H1 (cell line): ENCODE measurements around the gene GNA12. TPM values are rescaled to one million over a fixed set of nuclear protein-coding genes. Genes with fewer than 3 reads are reported as not detected.

Experiments used
- BACH1 ChIP-seq: IDR thresholded peaks from 2 replicates; pipeline ENCODE4 v1.6.1; 2012; ENCODE audit warnings: low read length, improper control_type of control experiment
- NANOG ChIP-seq: IDR thresholded peaks from 2 replicates; pipeline ENCODE4 v1.6.1; 2011; ENCODE audit warnings: low read length, low read depth, mild to moderate bottlenecking, inconsistent platforms; ENCODE audit not compliant: insufficient read depth, poor library complexity, severe bottlenecking
- RAD21 ChIP-seq, 2 experiments: IDR thresholded peaks in 1 of 2; conservative IDR thresholded peaks in 1 of 2; 2 replicates each; pipeline ENCODE4 v1.6.1; 2011; ENCODE audit warnings: low read depth in 2 of 2, low read length in 2 of 2, improper control_type of control experiment in 1 of 2, inconsistent platforms in 1 of 2, mild to moderate bottlenecking in 1 of 2, moderate library complexity in 1 of 2
- SP4 ChIP-seq: IDR thresholded peaks from 2 replicates; pipeline ENCODE4 v1.6.1; 2012; ENCODE audit warnings: low read length, inconsistent platforms
- polyA plus RNA-seq, 7 experiments: library from polyadenylated mRNA; depleted of rRNA in 3 of 7; stranded (reverse) in 5 of 7; unstranded in 2 of 7; fragments of >200 nt in 5 of 7; fragments of 200-250 nt in 2 of 7; gene quantifications; 1 replicate in 5 of 7; 2 replicates in 1 of 7; 4 replicates in 1 of 7; pipeline versions ENCODE4 v1.2.1 to v1.2.3, GENCODE V29; 2011 to 2013; ENCODE audit warnings: missing spikeins in 2 of 7, mixed read lengths in 2 of 7
- total RNA-seq: library from RNA; stranded (reverse); fragmentation: NEBNext Ultra II Directional; extraction: Animal tissue kit (Norgen Biotek cat#: 25700); gene quantifications from 2 replicates; pipeline ENCODE4 v1.2.1, GENCODE V29; 2021
- TF ChIP-seq, protein P1 (sequence below): fragments of 300-600 bp; sonication (generic); IDR thresholded peaks from 2 replicates; pipeline ENCODE4 v1.7.1; 2012; ENCODE audit warnings: low read length, moderate library complexity, mild to moderate bottlenecking, inconsistent platforms; ENCODE audit not compliant: insufficient replicate concordance

GNA12 gene
- total and polyA plus RNA-seq, 2 of the 8 experiments (the other 6 are each of a cell fraction or from before 2014, with no cell fraction given), result 96.5 to 109 TPM

DNA sequence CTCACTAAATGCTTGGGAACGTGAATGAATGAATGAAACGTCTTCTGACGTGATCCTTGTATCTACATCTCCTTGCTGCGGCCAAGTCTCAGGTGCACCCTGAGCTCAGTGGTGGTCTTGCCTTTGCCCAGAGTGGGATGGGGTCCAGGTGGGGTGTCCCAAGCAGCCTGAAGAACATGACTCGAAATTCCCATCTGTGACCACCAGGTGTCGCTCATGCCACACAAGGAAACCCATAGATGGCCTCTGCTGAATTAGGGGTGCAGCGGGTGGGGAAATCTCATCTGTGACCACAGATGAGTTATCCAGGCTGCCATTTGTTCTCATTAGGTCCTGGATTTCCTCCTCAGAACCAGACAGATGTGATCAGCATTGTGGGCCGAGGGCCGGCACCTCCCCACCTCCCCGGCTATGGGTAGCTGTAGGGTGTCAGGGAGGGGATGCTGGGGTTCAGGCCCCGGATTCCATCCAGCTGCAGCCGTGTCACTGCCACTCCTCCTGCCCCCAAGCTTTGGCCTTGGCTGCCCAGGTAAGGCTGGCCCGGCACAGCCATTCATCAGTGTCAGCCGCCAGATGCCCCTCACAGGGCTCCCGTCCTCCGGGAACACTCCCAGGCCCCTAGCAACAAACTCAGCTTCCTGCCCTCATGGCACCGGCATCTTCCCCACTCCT, 21.0 kb upstream of the GNA12 start (continued):
- TF ChIP-seq, protein P1, sequence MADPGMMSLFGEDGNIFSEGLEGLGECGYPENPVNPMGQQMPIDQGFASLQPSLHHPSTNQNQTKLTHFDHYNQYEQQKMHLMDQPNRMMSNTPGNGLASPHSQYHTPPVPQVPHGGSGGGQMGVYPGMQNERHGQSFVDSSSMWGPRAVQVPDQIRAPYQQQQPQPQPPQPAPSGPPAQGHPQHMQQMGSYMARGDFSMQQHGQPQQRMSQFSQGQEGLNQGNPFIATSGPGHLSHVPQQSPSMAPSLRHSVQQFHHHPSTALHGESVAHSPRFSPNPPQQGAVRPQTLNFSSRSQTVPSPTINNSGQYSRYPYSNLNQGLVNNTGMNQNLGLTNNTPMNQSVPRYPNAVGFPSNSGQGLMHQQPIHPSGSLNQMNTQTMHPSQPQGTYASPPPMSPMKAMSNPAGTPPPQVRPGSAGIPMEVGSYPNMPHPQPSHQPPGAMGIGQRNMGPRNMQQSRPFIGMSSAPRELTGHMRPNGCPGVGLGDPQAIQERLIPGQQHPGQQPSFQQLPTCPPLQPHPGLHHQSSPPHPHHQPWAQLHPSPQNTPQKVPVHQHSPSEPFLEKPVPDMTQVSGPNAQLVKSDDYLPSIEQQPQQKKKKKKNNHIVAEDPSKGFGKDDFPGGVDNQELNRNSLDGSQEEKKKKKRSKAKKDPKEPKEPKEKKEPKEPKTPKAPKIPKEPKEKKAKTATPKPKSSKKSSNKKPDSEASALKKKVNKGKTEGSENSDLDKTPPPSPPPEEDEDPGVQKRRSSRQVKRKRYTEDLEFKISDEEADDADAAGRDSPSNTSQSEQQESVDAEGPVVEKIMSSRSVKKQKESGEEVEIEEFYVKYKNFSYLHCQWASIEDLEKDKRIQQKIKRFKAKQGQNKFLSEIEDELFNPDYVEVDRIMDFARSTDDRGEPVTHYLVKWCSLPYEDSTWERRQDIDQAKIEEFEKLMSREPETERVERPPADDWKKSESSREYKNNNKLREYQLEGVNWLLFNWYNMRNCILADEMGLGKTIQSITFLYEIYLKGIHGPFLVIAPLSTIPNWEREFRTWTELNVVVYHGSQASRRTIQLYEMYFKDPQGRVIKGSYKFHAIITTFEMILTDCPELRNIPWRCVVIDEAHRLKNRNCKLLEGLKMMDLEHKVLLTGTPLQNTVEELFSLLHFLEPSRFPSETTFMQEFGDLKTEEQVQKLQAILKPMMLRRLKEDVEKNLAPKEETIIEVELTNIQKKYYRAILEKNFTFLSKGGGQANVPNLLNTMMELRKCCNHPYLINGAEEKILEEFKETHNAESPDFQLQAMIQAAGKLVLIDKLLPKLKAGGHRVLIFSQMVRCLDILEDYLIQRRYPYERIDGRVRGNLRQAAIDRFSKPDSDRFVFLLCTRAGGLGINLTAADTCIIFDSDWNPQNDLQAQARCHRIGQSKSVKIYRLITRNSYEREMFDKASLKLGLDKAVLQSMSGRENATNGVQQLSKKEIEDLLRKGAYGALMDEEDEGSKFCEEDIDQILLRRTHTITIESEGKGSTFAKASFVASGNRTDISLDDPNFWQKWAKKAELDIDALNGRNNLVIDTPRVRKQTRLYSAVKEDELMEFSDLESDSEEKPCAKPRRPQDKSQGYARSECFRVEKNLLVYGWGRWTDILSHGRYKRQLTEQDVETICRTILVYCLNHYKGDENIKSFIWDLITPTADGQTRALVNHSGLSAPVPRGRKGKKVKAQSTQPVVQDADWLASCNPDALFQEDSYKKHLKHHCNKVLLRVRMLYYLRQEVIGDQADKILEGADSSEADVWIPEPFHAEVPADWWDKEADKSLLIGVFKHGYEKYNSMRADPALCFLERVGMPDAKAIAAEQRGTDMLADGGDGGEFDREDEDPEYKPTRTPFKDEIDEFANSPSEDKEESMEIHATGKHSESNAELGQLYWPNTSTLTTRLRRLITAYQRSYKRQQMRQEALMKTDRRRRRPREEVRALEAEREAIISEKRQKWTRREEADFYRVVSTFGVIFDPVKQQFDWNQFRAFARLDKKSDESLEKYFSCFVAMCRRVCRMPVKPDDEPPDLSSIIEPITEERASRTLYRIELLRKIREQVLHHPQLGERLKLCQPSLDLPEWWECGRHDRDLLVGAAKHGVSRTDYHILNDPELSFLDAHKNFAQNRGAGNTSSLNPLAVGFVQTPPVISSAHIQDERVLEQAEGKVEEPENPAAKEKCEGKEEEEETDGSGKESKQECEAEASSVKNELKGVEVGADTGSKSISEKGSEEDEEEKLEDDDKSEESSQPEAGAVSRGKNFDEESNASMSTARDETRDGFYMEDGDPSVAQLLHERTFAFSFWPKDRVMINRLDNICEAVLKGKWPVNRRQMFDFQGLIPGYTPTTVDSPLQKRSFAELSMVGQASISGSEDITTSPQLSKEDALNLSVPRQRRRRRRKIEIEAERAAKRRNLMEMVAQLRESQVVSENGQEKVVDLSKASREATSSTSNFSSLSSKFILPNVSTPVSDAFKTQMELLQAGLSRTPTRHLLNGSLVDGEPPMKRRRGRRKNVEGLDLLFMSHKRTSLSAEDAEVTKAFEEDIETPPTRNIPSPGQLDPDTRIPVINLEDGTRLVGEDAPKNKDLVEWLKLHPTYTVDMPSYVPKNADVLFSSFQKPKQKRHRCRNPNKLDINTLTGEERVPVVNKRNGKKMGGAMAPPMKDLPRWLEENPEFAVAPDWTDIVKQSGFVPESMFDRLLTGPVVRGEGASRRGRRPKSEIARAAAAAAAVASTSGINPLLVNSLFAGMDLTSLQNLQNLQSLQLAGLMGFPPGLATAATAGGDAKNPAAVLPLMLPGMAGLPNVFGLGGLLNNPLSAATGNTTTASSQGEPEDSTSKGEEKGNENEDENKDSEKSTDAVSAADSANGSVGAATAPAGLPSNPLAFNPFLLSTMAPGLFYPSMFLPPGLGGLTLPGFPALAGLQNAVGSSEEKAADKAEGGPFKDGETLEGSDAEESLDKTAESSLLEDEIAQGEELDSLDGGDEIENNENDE, result no peak
- TF ChIP-seq RAD21 (IDR thresholded peaks at IDR 0.05 in 1 of 2, conservative IDR thresholded peaks at IDR 0.05 in 1 of 2; ENCODE audit: low read depth in 2 of 2, low read length in 2 of 2) (peak; percentile 96), NANOG (peak; percentile 21), SP4 (no peak), BACH1 (no peak)
